Effector memory CD8-positive, alpha-beta T cell (primary cell): Measurements from ENCODE around the gene RFPL1.
"Not testable (repeated sequence)": the region's sequence is repeated elsewhere in the genome, so short reads cannot be mapped to it uniquely, and the experiment has no call there.

Experiments
- ATAC-seq: fragments of 150-1000 bp; cut with Tn5 transposase; replicated peaks from 2 replicates; pipeline ENCODE4 v1.10.0; 2021; ENCODE audit warnings: mild to moderate bottlenecking, moderate library complexity
- DNase-seq, 3 experiments: peaks; one replicate each; pipeline ENCODE4 v3.0.0; 2021
- H3K27ac Mint-ChIP-seq, 2 donors: one replicate each; pipeline ENCODE4 v1.8.0; 2022; ENCODE audit warnings: mild to moderate bottlenecking in 2 of 2, mixed read lengths in 2 of 2, moderate library complexity in 2 of 2
- H3K27me3 Mint-ChIP-seq, 2 donors: one replicate each; pipeline ENCODE4 v1.8.0; 2022; ENCODE audit warnings: mixed read lengths in 2 of 2
- H3K36me3 Mint-ChIP-seq: one replicate; pipeline ENCODE4 v1.8.0; 2022; ENCODE audit warnings: mild to moderate bottlenecking, moderate library complexity, mixed read lengths; ENCODE audit not compliant: insufficient read depth
- H3K4me1 Mint-ChIP-seq, 2 donors: one replicate each; pipeline ENCODE4 v1.8.0; 2022; ENCODE audit warnings: low read depth in 2 of 2, mixed read lengths in 2 of 2
- H3K4me3 Mint-ChIP-seq, 2 donors: one replicate each; pipeline ENCODE4 v1.8.0; 2022; ENCODE audit warnings: mild to moderate bottlenecking in 2 of 2, mixed read lengths in 2 of 2, moderate library complexity in 2 of 2
- H3K9me3 Mint-ChIP-seq, 2 donors: one replicate each; pipeline ENCODE4 v1.8.0; 2022; ENCODE audit warnings: mixed read lengths in 2 of 2
- total RNA-seq, 9 experiments: gene quantifications; one replicate each; lab custom pipeline; 2026; lab: John Stamatoyannopoulos, UW

The RFPL1 gene
- 0 to 0.19 (median 0) reads per million in 9 experiments for total RNA-seq

- not testable (repeated sequence) for H3K9me3 Mint-ChIP-seq, H3K4me3 Mint-ChIP-seq, ATAC-seq, H3K4me1 Mint-ChIP-seq, H3K36me3 Mint-ChIP-seq, DNase-seq, H3K27ac Mint-ChIP-seq
- peaks cover 22 to 41% of the 10 kb centered on the region in 2 donors for H3K27me3 Mint-ChIP-seq
These were observed at the start of gene RFPL1 for GRCh38 chr22:29438283-29438682. Gene RFPL1, plus strand, starts transcription at chr22:29438583.

DNA sequence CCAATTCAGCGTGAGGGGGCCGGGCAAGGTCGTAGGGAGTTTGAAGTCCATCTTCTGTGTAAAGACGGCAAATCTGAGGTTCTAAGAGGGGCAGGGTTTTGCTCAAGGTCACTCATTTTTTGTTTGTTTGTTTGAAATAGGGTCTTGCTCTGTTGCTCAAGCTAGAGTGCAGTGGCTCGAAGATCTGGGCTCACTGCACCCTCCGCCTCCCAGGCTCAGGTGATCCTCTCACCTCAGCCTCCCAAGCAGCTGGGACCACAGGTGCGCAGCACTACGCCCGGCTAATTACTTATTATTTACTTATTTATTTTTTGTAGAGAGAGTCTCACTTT is 49.7 kb upstream of the RFPL1 start:
- peak; percentile 9 for ATAC-seq
- Mint-ChIP-seq H3K27ac (peak overlapping the region; percentile 92 to 93), H3K9me3 (no peaks in the 10 kb centered on the region), H3K36me3 (peaks cover 19% of the 10 kb centered on the region), H3K4me1 (peaks cover 18 to 34% of the 10 kb centered on the region in 2 donors), H3K4me3 (peak overlapping the region; percentile 87 to 89), H3K27me3 (no peaks in the 10 kb centered on the region)
- no peak for DNase-seq

DNA sequence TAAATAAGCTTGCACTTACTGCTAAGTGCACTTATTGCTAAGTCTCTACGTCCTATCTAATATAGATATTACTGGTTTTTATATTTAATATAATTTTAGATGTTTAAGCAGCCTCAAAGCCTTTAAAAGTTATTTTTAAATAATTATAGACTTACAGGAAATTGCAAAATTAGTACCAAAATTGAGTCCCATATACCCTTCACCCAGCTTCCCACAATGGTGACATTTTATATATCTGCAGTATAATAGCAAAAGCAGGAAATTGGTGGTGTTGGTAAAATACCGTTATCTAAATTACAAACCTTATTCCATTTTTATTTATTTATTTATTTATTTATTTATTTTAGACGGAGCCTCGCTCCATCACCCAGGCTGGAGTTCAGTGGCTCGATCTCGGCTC is 48.1 kb upstream of the RFPL1 start:
- no peak overlapping the region for H3K4me3 Mint-ChIP-seq
- H3K4me1 Mint-ChIP-seq = peaks cover 18 to 27% of the 10 kb centered on the region in 2 donors
- H3K27ac Mint-ChIP-seq = no peak overlapping the region
- ATAC-seq (no peak), DNase-seq (no peak)
- H3K36me3 Mint-ChIP-seq = peaks cover 13% of the 10 kb centered on the region
- no peaks in the 10 kb centered on the region for H3K9me3 Mint-ChIP-seq
- H3K27me3 Mint-ChIP-seq = no peaks in the 10 kb centered on the region

- DNase-seq = no peak
- Mint-ChIP-seq H3K36me3 (peaks cover 8% of the 10 kb centered on the region), H3K9me3 (no peaks in the 10 kb centered on the region), H3K4me1 (peaks cover 16 to 20% of the 10 kb centered on the region in 2 donors), H3K4me3 (no peak overlapping the region), H3K27ac (no peak overlapping the region), H3K27me3 (no peaks in the 10 kb centered on the region)
- no peak for ATAC-seq
These were observed 46.8 kb upstream of the RFPL1 start for GRCh38 chr22:29391546-29391945.

GRCh38 chr22:29393019-29393608 is 45.3 kb upstream of the RFPL1 start:
- H3K27me3 Mint-ChIP-seq = no peaks in the 10 kb centered on the region
- DNase-seq = no peak
- H3K36me3 Mint-ChIP-seq = no peaks in the 10 kb centered on the region

GRCh38 chr22:29394931-29395581 is 43.3 kb upstream of the RFPL1 start:
- no peaks in the 10 kb centered on the region for H3K9me3 Mint-ChIP-seq
- no peak overlapping the region for H3K4me3 Mint-ChIP-seq
- H3K36me3 Mint-ChIP-seq = no peaks in the 10 kb centered on the region
- H3K4me1 Mint-ChIP-seq = peaks cover 0 to 9% of the 10 kb centered on the region in 2 donors
- peak; percentile 99 for ATAC-seq
- H3K27me3 Mint-ChIP-seq = no peaks in the 10 kb centered on the region
- no peak overlapping the region for H3K27ac Mint-ChIP-seq
- DNase-seq = peak; percentile 55 to 61 (median 55)

More at GRCh38 chr22:29393019-29393608, 45.3 kb upstream of the RFPL1 start:
- no peak for ATAC-seq
- Mint-ChIP-seq H3K9me3 (no peaks in the 10 kb centered on the region), H3K27ac (no peak overlapping the region), H3K4me1 (peaks cover 5 to 13% of the 10 kb centered on the region in 2 donors), H3K4me3 (no peak overlapping the region)

DNA sequence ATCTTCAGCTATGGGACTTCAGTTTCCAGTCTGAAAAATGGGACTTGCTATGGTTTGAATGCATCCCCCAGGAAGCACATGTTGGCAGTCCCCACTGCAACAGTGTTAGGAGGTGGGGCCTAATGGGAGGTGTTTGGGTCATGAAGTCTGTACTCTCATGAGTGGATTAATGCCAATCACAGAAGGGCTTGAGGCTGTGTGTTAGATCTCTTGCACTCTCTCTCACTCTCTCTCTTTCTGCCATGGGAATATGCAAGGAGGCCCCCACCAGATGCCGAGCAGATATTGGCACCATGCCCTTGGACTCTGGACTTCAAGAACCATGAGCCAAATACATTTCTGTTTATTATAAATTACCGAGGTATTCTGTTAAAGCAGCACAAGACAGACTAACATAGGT is 42.3 kb upstream of the RFPL1 start:
- Mint-ChIP-seq H3K9me3 (no peaks in the 10 kb centered on the region), H3K36me3 (no peaks in the 10 kb centered on the region), H3K4me3 (no peak overlapping the region), H3K27ac (no peak overlapping the region), H3K27me3 (peaks cover 9 to 10% of the 10 kb centered on the region in 2 donors), H3K4me1 (peaks cover 0 to 9% of the 10 kb centered on the region in 2 donors)
- ATAC-seq = no peak
- no peak for DNase-seq

- Mint-ChIP-seq H3K4me3 (no peak overlapping the region), H3K9me3 (no peaks in the 10 kb centered on the region), H3K27ac (no peak overlapping the region), H3K27me3 (peaks cover 23 to 25% of the 10 kb centered on the region in 2 donors), H3K36me3 (no peaks in the 10 kb centered on the region), H3K4me1 (peaks cover 0 to 9% of the 10 kb centered on the region in 2 donors)
- no peak for DNase-seq
- no peak for ATAC-seq
These were observed 40.6 kb upstream of the RFPL1 start for GRCh38 chr22:29397791-29398190.

- Mint-ChIP-seq H3K27me3 (peaks cover 23 to 33% of the 10 kb centered on the region in 2 donors), H3K27ac (no peak overlapping the region), H3K4me3 (no peak overlapping the region), H3K9me3 (no peaks in the 10 kb centered on the region), H3K4me1 (peaks cover 0 to under 1% of the 10 kb centered on the region in 2 donors), H3K36me3 (no peaks in the 10 kb centered on the region)
- DNase-seq = no peak
- no peak for ATAC-seq
These were observed 37.8 kb upstream of the RFPL1 start for GRCh38 chr22:29400576-29400975.

DNA sequence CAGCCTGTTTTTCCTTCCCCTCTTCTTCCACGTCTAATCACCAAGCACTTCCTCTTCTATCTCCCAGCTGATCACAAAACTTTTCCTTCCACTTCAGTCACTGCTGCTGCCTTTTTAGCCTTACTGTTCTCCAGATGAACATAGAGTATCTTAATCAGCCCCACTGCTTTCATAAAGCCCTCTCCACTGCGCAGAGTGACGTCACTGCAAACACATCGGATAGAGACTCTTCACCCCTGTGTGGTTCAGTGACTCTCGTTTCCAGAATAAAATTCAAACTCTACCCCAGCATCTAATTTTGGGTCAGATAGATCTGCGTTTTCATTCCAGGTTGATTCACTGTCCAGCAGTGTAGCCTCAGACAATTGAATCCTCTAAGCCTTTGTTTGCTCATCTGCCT is 36.8 kb upstream of the RFPL1 start:
- not testable (repeated sequence) for H3K4me3 Mint-ChIP-seq, DNase-seq, H3K36me3 Mint-ChIP-seq, ATAC-seq, H3K9me3 Mint-ChIP-seq, H3K4me1 Mint-ChIP-seq, H3K27ac Mint-ChIP-seq
- H3K27me3 Mint-ChIP-seq = peaks cover 23 to 33% of the 10 kb centered on the region in 2 donors

DNA sequence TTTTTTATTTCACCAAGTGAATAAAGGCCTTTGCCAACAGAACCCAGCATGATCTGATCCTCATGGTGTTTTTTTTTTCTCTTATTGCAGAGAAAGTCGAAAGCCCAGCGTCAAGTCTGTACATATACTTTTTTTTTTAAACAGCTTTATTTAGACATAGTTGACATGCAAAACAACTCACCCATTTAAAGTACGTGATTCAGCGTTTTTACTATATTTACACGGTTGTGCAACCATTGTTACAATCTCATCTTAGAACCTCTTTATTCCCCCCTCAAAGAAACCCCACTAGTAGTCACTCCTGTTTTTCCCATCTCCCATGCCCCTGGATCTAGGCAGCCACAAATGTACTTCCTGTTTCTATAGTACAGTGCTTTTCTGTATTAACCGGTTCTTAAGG is 29.4 kb upstream of the RFPL1 start:
- Mint-ChIP-seq H3K27ac (no peak overlapping the region), H3K4me3 (no peak overlapping the region), H3K4me1 (peaks cover 0 to 3% of the 10 kb centered on the region in 2 donors), H3K36me3 (no peaks in the 10 kb centered on the region), H3K27me3 (no peaks in the 10 kb centered on the region), H3K9me3 (no peaks in the 10 kb centered on the region)
- ATAC-seq (no peak), DNase-seq (no peak)

- H3K4me3 Mint-ChIP-seq = not testable (repeated sequence)
These were observed 26.7 kb upstream of the RFPL1 start for GRCh38 chr22:29411569-29412211.

GRCh38 chr22:29412772-29413171 is 25.6 kb upstream of the RFPL1 start:
- not testable (repeated sequence) for H3K27me3 Mint-ChIP-seq, H3K36me3 Mint-ChIP-seq, H3K9me3 Mint-ChIP-seq, H3K4me3 Mint-ChIP-seq, DNase-seq
- peak overlapping the region in 1 of 2 donors; percentile 13 for H3K27ac Mint-ChIP-seq
- H3K4me1 Mint-ChIP-seq = peaks cover 11 to 16% of the 10 kb centered on the region in 2 donors
- peak; percentile 61 for ATAC-seq

More at GRCh38 chr22:29411569-29412211, 26.7 kb upstream of the RFPL1 start:
- not testable (repeated sequence) for ATAC-seq, H3K9me3 Mint-ChIP-seq, H3K36me3 Mint-ChIP-seq, DNase-seq, H3K27me3 Mint-ChIP-seq
- H3K27ac Mint-ChIP-seq = peak overlapping the region in 1 of 2 donors; percentile 61
- peaks cover 11 to 16% of the 10 kb centered on the region in 2 donors for H3K4me1 Mint-ChIP-seq
